ENCODE measurements around the gene USH2A.
A peak's percentile ranks its signal among the peaks of the same experiment; 100 is the strongest.

The USH2A gene

GRCh38 chr1:215673943-215674342, 749.3 kb downstream of the USH2A start:
- no peak for DNase-seq

GRCh38 chr1:215672482-215672881, 750.8 kb downstream of the USH2A start:
- no peak for DNase-seq

- DNase-seq = no peak
Measured at GRCh38 chr1:215669806-215670491, 753.3 kb downstream of the USH2A start.

GRCh38 chr1:215667761-215668160, 755.5 kb downstream of the USH2A start:
- no peak for DNase-seq

GRCh38 chr1:215665215-215665614, 758.0 kb downstream of the USH2A start:
- DNase-seq = no peak

- no peak for DNase-seq
Measured at GRCh38 chr1:215661033-215661432, 762.2 kb downstream of the USH2A start.

- DNase-seq = no peak
Measured at GRCh38 chr1:215660259-215660658, 763.0 kb downstream of the USH2A start.

GRCh38 chr1:215657047-215657446, 766.2 kb downstream of the USH2A start:
- DNase-seq = no peak

- DNase-seq = no peak
Measured at GRCh38 chr1:215652371-215652770, 770.9 kb downstream of the USH2A start.

GRCh38 chr1:215651867-215652266, 771.4 kb downstream of the USH2A start:
- DNase-seq = no peak

GRCh38 chr1:215650446-215651149, 772.6 kb downstream of the USH2A start:
- no peak for DNase-seq

GRCh38 chr1:215648957-215649356, 774.3 kb downstream of the USH2A start:
- DNase-seq = no peak

GRCh38 chr1:215647738-215648137, 775.5 kb downstream of the USH2A start:
- no peak for DNase-seq

- no peak for DNase-seq
Measured at GRCh38 chr1:215645861-215646260, 777.4 kb downstream of the USH2A start.

- no peak for DNase-seq
Measured at GRCh38 chr1:215645182-215645581, 778.1 kb downstream of the USH2A start.

- DNase-seq = no peak
Measured at GRCh38 chr1:215643592-215644321, 779.5 kb downstream of the USH2A start.

- DNase-seq = no peak
Measured at GRCh38 chr1:215640429-215641148, 782.7 kb downstream of the USH2A start.

- no peak for DNase-seq
Measured at GRCh38 chr1:215637041-215637573, 786.1 kb downstream of the USH2A start.

- DNase-seq = no peak
Measured at GRCh38 chr1:215636258-215636965, 786.8 kb downstream of the USH2A start.

- DNase-seq = no peak
Measured at GRCh38 chr1:215635827-215636226, 787.4 kb downstream of the USH2A start.

GRCh38 chr1:215631489-215631888, 791.8 kb downstream of the USH2A start:
- DNase-seq = peak in 1 of 2 experiments; percentile 5

GRCh38 chr1:215631040-215631439, 792.2 kb downstream of the USH2A start:
- no peak for DNase-seq
